ENCODE results near the gene KCNIP1. TPM values are rescaled to one million over a fixed set of nuclear protein-coding genes. Genes with fewer than 3 reads are reported as not detected.

KCNIP1 gene
- total RNA-seq, 1 donor: not detected

DNA sequence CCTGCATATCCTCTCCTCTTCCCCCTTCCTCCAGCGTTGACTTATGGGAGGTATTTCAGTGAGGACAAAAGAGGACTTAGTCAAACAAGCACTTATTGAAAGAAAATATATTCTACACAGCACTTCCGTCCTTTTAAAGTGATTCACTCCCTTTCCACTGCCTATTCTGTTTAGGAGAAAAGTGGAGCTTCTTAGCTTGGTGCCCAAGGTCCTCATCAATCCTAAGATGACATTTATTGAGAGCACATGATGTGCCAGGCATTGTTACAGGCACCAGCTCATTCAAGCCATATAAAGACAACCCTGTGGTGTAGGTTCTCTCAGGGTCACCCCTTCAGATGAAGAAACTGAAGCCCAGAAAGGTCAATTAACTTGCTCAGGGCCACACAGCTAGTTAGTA, 95.9 kb downstream of the KCNIP1 start:
- Histone ChIP-seq H3K4me2 (ENCODE audit: insufficient read depth, low read length) (no peak overlapping the region), H3K9me3 (ENCODE audit: low read depth, low read length) (no peaks in the 10 kb centered on the region), H3K4me3 (ENCODE audit: insufficient read depth, low read length) (no peak overlapping the region), H4K20me1 (ENCODE audit: insufficient read depth, low read length) (no peaks in the 10 kb centered on the region), H2AFZ (ENCODE audit: low read length) (no peak overlapping the region), H3K36me3 (ENCODE audit: insufficient read depth, low read length) (no peaks in the 10 kb centered on the region), H3K27me3 (ENCODE audit: insufficient read depth, low read length) (peaks cover 23% of the 10 kb centered on the region), H3K27ac (ENCODE audit: low read depth, low read length) (no peak overlapping the region), H3K4me1 (ENCODE audit: insufficient read depth, low read length) (peaks cover 9% of the 10 kb centered on the region), H3K79me2 (ENCODE audit: insufficient read depth, low read length) (no peaks in the 10 kb centered on the region)
- TF ChIP-seq, protein P1, sequence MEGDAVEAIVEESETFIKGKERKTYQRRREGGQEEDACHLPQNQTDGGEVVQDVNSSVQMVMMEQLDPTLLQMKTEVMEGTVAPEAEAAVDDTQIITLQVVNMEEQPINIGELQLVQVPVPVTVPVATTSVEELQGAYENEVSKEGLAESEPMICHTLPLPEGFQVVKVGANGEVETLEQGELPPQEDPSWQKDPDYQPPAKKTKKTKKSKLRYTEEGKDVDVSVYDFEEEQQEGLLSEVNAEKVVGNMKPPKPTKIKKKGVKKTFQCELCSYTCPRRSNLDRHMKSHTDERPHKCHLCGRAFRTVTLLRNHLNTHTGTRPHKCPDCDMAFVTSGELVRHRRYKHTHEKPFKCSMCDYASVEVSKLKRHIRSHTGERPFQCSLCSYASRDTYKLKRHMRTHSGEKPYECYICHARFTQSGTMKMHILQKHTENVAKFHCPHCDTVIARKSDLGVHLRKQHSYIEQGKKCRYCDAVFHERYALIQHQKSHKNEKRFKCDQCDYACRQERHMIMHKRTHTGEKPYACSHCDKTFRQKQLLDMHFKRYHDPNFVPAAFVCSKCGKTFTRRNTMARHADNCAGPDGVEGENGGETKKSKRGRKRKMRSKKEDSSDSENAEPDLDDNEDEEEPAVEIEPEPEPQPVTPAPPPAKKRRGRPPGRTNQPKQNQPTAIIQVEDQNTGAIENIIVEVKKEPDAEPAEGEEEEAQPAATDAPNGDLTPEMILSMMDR (IDR thresholded peaks at IDR 0.05; ENCODE audit: extremely low read depth, low read depth, low read length): no peak
- DNase-seq (ENCODE audit: insufficient read length, low spot score, missing footprints): no peak

DNA sequence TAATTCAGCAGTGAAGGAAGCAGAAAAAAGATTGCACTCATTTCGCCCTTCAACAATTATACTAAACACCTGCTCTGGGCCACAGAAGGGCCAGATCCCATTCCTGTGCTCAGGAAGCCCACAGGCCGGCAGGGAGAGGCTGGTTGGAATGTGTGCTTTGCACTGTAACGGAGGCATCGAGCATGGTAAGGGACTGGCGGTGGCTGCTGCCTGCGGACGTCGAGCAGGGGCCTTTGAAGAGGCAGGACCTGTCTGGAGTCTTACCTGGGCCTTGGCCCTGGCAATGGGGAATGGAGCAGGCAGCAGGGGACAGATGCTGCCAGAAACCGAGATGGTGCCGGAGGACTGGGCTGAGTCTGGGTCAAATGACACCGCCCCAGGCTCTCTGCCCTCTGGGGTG, 97.8 kb downstream of the KCNIP1 start:
- TF ChIP-seq, protein P1 (IDR thresholded peaks at IDR 0.05; ENCODE audit: extremely low read depth, low read depth, low read length): no peak
- no peak overlapping the region for H3K27ac ChIP-seq (ENCODE audit: low read depth, low read length)
- no peak overlapping the region for H2AFZ ChIP-seq (ENCODE audit: low read length)
- H3K4me1 ChIP-seq (ENCODE audit: insufficient read depth, low read length): peaks cover 9% of the 10 kb centered on the region
- H3K36me3 ChIP-seq (ENCODE audit: insufficient read depth, low read length): no peaks in the 10 kb centered on the region
- H3K79me2 ChIP-seq (ENCODE audit: insufficient read depth, low read length): no peaks in the 10 kb centered on the region
- no peaks in the 10 kb centered on the region for H3K9me3 ChIP-seq (ENCODE audit: low read depth, low read length)
- no peak overlapping the region for H3K4me3 ChIP-seq (ENCODE audit: insufficient read depth, low read length)
- H3K27me3 ChIP-seq (ENCODE audit: insufficient read depth, low read length): peaks cover 21% of the 10 kb centered on the region
- DNase-seq (ENCODE audit: insufficient read length, low spot score, missing footprints): no peak
- no peak overlapping the region for H3K4me2 ChIP-seq (ENCODE audit: insufficient read depth, low read length)
- no peaks in the 10 kb centered on the region for H4K20me1 ChIP-seq (ENCODE audit: insufficient read depth, low read length)

DNA sequence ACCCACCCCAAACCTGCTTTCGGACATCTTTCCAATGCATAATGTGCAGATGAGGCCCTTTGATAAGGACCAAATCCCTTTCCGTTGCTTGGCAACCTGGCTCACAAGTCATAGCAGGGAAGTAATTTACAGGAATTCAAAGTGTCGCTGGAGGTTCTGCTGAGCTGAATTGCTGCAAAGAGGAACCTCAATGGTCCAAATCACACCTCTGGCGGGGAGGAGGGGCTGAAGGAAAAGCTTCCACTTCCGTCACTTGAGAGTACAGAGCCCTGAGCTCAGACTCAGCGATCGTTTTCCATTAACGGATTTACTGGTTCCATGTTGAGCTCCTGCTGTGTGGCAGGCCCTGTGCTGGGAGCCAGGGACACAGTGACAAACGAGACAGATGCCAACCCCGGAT, 99.3 kb downstream of the KCNIP1 start:
- Histone ChIP-seq H3K4me2 (ENCODE audit: insufficient read depth, low read length) (no peak overlapping the region), H3K4me1 (ENCODE audit: insufficient read depth, low read length) (no peaks in the 10 kb centered on the region), H2AFZ (ENCODE audit: low read length) (no peak overlapping the region), H3K36me3 (ENCODE audit: insufficient read depth, low read length) (no peaks in the 10 kb centered on the region), H3K27me3 (ENCODE audit: insufficient read depth, low read length) (peaks cover 26% of the 10 kb centered on the region), H3K27ac (ENCODE audit: low read depth, low read length) (no peak overlapping the region), H3K79me2 (ENCODE audit: insufficient read depth, low read length) (no peaks in the 10 kb centered on the region), H3K9me3 (ENCODE audit: low read depth, low read length) (no peaks in the 10 kb centered on the region), H4K20me1 (ENCODE audit: insufficient read depth, low read length) (no peaks in the 10 kb centered on the region), H3K4me3 (ENCODE audit: insufficient read depth, low read length) (no peak overlapping the region)
- TF ChIP-seq, protein P1 (IDR thresholded peaks at IDR 0.05; ENCODE audit: extremely low read depth, low read depth, low read length): no peak
- DNase-seq (ENCODE audit: insufficient read length, low spot score, missing footprints): no peak

DNA sequence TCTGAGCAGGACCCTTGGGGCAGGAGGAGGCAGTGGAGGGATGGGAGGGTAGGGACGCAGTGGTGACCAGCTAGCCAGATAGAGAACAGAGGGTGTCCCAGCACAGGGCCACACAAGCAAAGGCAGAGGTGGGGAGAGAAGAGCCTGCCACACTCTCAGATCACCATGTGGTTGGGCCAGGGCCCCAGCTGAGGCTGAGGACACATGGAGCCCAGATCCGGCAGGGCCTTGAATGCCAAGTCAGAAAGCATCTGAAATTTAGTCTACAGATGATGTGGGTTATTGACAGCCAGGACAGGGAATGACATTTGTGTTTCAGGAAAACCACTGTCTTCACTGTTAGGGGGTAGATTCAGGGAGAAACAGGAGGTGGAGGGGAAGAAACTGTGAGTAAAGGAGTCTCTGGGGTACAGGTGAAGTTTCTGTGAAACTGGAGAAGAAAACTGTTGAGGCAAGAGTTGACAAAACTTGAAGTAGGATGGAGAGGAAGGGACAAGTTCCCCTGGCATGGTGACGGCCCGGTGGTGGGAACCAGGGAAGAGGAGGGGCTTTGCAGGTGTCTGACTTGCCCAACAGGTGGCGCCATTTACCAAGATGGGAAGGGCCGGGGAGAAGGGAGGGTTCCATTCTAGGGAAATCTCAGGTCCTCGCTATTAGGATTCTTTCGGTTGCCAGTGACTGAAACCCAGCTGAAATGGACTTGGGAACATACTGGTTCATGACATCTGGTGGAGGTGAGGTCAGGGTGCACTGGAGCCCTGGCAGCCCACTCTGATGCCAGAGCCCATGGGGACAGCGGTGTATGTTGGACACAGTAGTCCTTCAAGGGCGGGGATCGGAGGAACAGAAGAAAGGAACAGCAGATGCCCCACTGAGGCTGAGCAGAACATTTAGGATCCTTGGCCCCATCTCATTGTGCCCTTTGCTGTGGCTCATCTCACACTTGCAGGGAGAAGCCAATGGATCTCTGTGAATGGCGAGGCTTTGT, 100.1 kb downstream of the KCNIP1 start:
- Histone ChIP-seq H3K36me3 (ENCODE audit: insufficient read depth, low read length) (no peaks in the 10 kb centered on the region), H3K4me3 (ENCODE audit: insufficient read depth, low read length) (no peak overlapping the region), H3K4me1 (ENCODE audit: insufficient read depth, low read length) (no peaks in the 10 kb centered on the region), H4K20me1 (ENCODE audit: insufficient read depth, low read length) (no peaks in the 10 kb centered on the region), H3K9me3 (ENCODE audit: low read depth, low read length) (no peaks in the 10 kb centered on the region), H2AFZ (ENCODE audit: low read length) (no peak overlapping the region), H3K4me2 (ENCODE audit: insufficient read depth, low read length) (no peak overlapping the region), H3K27me3 (ENCODE audit: insufficient read depth, low read length) (peaks cover 26% of the 10 kb centered on the region), H3K79me2 (ENCODE audit: insufficient read depth, low read length) (no peaks in the 10 kb centered on the region), H3K27ac (ENCODE audit: low read depth, low read length) (no peak overlapping the region)
- DNase-seq (ENCODE audit: insufficient read length, low spot score, missing footprints): no peak
- TF ChIP-seq, protein P1 (IDR thresholded peaks at IDR 0.05; ENCODE audit: extremely low read depth, low read depth, low read length): peak; percentile 70

All from osteoblast (primary cell).